AG04449 (cell line): ENCODE measurements around the gene CHKA.

Experiments
- CTCF ChIA-PET: fragments of 350-600 bp; formaldehyde crosslinking; extraction: SDS; loops from one replicate; lab custom pipeline; 2021; ENCODE audit warnings: antibody characterized with exemption; lab: Yijun Ruan, JAX
- POLR2A ChIA-PET: fragments of 400-600, 350-600 bp; formaldehyde crosslinking; extraction: SDS; loops from one replicate; lab custom pipeline; 2020; ENCODE audit warnings: antibody characterized with exemption, inconsistent platforms; lab: Yijun Ruan, JAX
- DNase-seq: peaks from one replicate; pipeline ENCODE4 v3.0.0-alpha.2; 2010; ENCODE audit warnings: low read depth, low spot score
- H3K4me3 ChIP-seq: 2 replicates; pipeline ENCODE4 v1.5.1; 2011; ENCODE audit warnings: low read depth, mild to moderate bottlenecking, control low read depth, low read length
- CTCF ChIP-seq: IDR thresholded peaks from one replicate; pipeline ENCODE4 v1.5.1; 2011; ENCODE audit warnings: mild to moderate bottlenecking, moderate library complexity, low read length, control low read depth, inconsistent platforms; ENCODE audit not compliant: insufficient read depth; ENCODE audit errors: missing control alignments

CHKA gene

GRCh38 chr11:68146010-68146540, 24.9 kb upstream of the CHKA start:
- ChIA-PET CTCF (interaction anchor here (1.5 kb wide), 1 partner anchor 11 kb away, joined by 3 read pairs; no protein-coding TSS in a partner anchor), POLR2A (no interaction called here)
- TF ChIP-seq CTCF = no peak
- DNase-seq = no peak
- no peak overlapping the region for H3K4me3 ChIP-seq

DNA sequence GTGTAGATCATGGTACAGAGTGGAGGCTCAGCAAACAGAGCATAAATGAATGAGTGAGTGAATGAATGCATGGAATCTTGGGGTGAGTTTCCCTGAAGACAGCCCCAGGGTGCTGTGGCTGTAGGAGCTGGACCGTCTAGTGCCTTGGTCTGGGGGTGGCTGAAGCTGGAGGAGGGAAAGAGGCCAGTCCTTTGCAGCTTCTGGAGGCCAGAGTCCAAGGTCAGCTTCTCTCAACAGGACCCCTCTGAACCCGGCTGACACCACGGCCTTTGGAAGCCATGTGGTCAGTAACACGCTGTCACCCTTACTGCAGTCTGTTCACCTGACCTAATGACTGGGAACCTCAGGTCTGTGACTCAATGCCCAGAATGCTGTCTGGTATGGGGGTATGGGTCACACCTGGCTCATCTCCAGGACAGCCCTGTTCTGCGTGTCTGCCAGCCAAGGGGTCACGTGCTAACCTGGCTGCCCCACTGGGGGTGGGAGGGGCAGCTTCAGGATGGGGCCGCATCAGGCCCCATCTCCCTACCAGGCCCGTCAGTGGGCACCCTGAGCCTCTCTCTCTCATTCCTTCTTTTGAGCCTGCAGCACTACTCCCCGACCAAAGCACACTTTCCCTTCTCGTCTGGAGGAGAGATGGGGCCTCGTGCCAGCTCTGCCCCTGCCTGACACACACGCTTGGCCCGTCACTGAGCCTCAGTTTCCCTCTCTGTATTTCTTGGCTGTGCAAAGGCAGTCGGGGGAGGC, 24.1 kb upstream of the CHKA start:
- no peak for TF ChIP-seq CTCF
- CTCF ChIA-PET = interaction anchor here (0.7 to 1.5 kb wide), 2 partner anchors 11 to 13 kb away, joined by 3 read pairs; no protein-coding TSS in a partner anchor
- DNase-seq = no peak
- no peak overlapping the region for H3K4me3 ChIP-seq
- POLR2A ChIA-PET = no interaction called here

DNA sequence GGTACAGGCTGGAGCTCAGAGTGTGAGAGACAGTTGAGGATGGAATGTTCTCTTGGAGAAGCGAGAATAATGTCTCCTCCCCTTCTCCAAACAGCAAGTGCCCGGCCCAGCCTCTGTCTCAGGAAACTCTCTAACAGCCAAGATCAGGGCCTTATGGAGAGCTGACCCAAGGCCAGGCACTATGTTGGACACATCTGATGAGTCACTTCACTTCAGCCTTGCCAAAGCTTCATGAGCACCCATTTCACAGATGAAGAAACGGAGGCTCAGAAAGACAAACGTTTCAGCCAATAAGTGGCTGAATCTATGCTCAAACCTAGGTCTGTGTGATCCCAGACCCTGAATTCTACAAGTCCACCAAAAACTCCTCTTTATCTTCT, 22.1 kb upstream of the CHKA start:
- TF ChIP-seq CTCF = no peak
- no peak overlapping the region for H3K4me3 ChIP-seq
- DNase-seq = no peak
- CTCF ChIA-PET = no interaction called here
- POLR2A ChIA-PET = no interaction called here

GRCh38 chr11:68142441-68143309, 21.5 kb upstream of the CHKA start:
- ChIA-PET CTCF (no interaction called here), POLR2A (no interaction called here)
- DNase-seq = no peak
- TF ChIP-seq CTCF = no peak
- H3K4me3 ChIP-seq = no peak overlapping the region

DNA sequence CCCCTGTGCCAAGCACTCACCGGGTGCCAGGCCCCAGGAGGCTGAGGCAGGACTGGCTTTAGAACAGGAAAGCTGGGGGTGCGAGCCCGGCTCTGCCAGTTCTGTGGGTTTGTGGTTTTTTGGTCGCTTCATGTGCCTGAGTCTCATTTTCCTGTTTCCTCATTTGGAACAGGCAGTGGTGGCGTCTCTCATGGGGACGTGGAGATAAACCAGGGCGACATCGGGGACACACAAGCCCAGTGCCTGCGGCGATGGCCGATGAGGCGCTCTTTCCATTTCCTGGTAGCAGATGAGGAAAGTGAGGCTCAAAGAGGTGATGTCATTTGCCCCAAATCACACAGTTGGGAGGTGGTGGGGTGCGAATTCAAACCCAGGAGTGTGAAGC, 20.8 kb upstream of the CHKA start:
- H3K4me3 ChIP-seq = no peak overlapping the region
- POLR2A ChIA-PET = no interaction called here
- no peak for TF ChIP-seq CTCF
- no peak for DNase-seq
- CTCF ChIA-PET = no interaction called here
